Tibial nerve (tissue), 4 donors: ENCODE measurements around the gene IRAK1. TPM values are rescaled to one million over a fixed set of nuclear protein-coding genes. Genes with fewer than 3 reads are reported as not detected.

Source experiments
- DNase-seq, 2 donors: peaks; one replicate each; pipeline ENCODE4 v3.0.0-alpha.2; 2019; ENCODE audit warnings: low spot score in 2 of 2
- H3K27ac ChIP-seq, 4 donors: fragments of 200-600 bp; sonication (generic) in 3 of 4; one replicate each; pipeline ENCODE4 v1.5.1; 2017 to 2019; ENCODE audit warnings: mild to moderate bottlenecking in 1 of 4
- H3K27me3 ChIP-seq, 2 donors: fragments of 200-600 bp; sonication (generic) in 1 of 2; one replicate each; pipeline versions ENCODE4 v1.5.1 to v1.6.0; 2017 to 2019
- H3K36me3 ChIP-seq, 3 donors: fragments of 200-600 bp; sonication (generic); one replicate each; pipeline ENCODE4 v1.5.1; 2018 to 2019
- H3K4me1 ChIP-seq, 4 donors: fragments of 200-600 bp; sonication (generic) in 3 of 4; one replicate each; pipeline ENCODE4 v1.5.1; 2017 to 2019
- H3K4me3 ChIP-seq, 4 donors: fragments of 200-600 bp; sonication (generic) in 3 of 4; one replicate each; pipeline ENCODE4 v1.5.1; 2017 to 2019; ENCODE audit warnings: mild to moderate bottlenecking in 1 of 4, moderate library complexity in 1 of 4
- H3K9me3 ChIP-seq, 4 donors: fragments of 200-600 bp; sonication (generic) in 3 of 4; one replicate each; pipeline ENCODE4 v1.5.1; 2017 to 2019
- CTCF ChIP-seq, 5 experiments: fragments of 200-600 bp in 3 of 5; fragments of 450-650 bp in 2 of 5; sonication (generic) in 3 of 5; IDR thresholded peaks; one replicate each; pipeline ENCODE4 v1.5.1; 2016 to 2019; ENCODE audit warnings: antibody characterized with exemption in 5 of 5, mild to moderate bottlenecking in 3 of 5, moderate library complexity in 2 of 5
- EP300 ChIP-seq, 2 donors: sonication (generic); formaldehyde crosslinking; IDR thresholded peaks; one replicate each; pipeline ENCODE4 v1.6.1; 2017; ENCODE audit warnings: antibody characterized with exemption in 2 of 2, mild to moderate bottlenecking in 1 of 2
- POLR2A ChIP-seq, 2 donors: fragments of 450-650 bp; IDR thresholded peaks; one replicate each; pipeline ENCODE4 v1.6.1; 2017; ENCODE audit warnings: antibody characterized with exemption in 2 of 2, mild to moderate bottlenecking in 2 of 2, moderate library complexity in 2 of 2
- WGBS, 2 donors: methylation state at CpG; one replicate each; pipeline ENCODE4 v1.1.5; 2018; 5-methylcytosine and 5-hydroxymethylcytosine counted together
- total RNA-seq, 4 donors: library from RNA; depleted of rRNA; stranded (reverse); fragments of >200 nt; gene quantifications; one replicate each; pipeline ENCODE4 v1.1.0, GENCODE V29; 2016

The IRAK1 gene
- total RNA-seq, 4 donors from 2014 or later: 50.7 to 127 (median 64.4) TPM

GRCh38 chrX:153973127-153974002, 46.3 kb downstream of the IRAK1 start:
- DNase-seq: no peak
- TF ChIP-seq EP300 (IDR thresholded peaks at IDR 0.05) (no peak), POLR2A (IDR thresholded peaks at IDR 0.05) (no peak), CTCF (IDR thresholded peaks at IDR 0.05) (no peak)
- Histone ChIP-seq H3K4me3 (peak overlapping the region; percentile 47 to 95 (median 56)), H3K4me1 (peaks cover 0 to 30% (median 12%) of the 10 kb centered on the region in 4 donors), H3K27ac (peak overlapping the region; percentile 91 to 98 (median 96)), H3K9me3 (no peaks in the 10 kb centered on the region), H3K27me3 (no peaks in the 10 kb centered on the region), H3K36me3 (no peaks in the 10 kb centered on the region)
- 15 to 48% methylated on average over 15 to 20 of the region's 20 CpGs for WGBS, 2 donors

GRCh38 chrX:153972368-153973126, 47.2 kb downstream of the IRAK1 start, which contains the start of gene TMEM187:
Gene TMEM187 (plus strand): TSS chrX:153972754. CDS start chrX:153982063, 9,309 bp downstream.
- Histone ChIP-seq H3K9me3 (no peaks in the 10 kb centered on the region), H3K27me3 (no peaks in the 10 kb centered on the region), H3K4me1 (peaks cover 0 to 38% (median 19%) of the 10 kb centered on the region in 4 donors), H3K36me3 (no peaks in the 10 kb centered on the region), H3K27ac (peak within 1 kb of the TSS; percentile 95 to 98 (median 97)), H3K4me3 (peak within 1 kb of the TSS; percentile 64 to 95 (median 78))
- WGBS, 2 donors: 0 to 10% methylated on average over 2 to 34 of the region's 103 CpGs
- TF ChIP-seq EP300 (IDR thresholded peaks at IDR 0.05): no peak
- TF ChIP-seq CTCF (IDR thresholded peaks at IDR 0.05): peak in 1 of 5 experiments; percentile 29
- peak; percentile 63 to 75 for TF ChIP-seq POLR2A (IDR thresholded peaks at IDR 0.05)
- peak; percentile 61 to 65 for DNase-seq

GRCh38 chrX:153971450-153972367, 48.0 kb downstream of the IRAK1 start, which contains the start of gene HCFC1:
Gene HCFC1 (minus strand): TSS chrX:153971818. CDS start chrX:153970840, 978 bp downstream.
- TF ChIP-seq CTCF (IDR thresholded peaks at IDR 0.05) (no peak), POLR2A (IDR thresholded peaks at IDR 0.05) (peak; percentile 20 to 29), EP300 (IDR thresholded peaks at IDR 0.05) (peak in 1 of 2 donors; percentile 63)
- Histone ChIP-seq H3K4me1 (peaks cover 0 to 46% (median 26%) of the 10 kb centered on the region in 4 donors), H3K9me3 (no peaks in the 10 kb centered on the region), H3K27ac (peak within 1 kb of the TSS; percentile 95 to 98 (median 97)), H3K27me3 (no peaks in the 10 kb centered on the region), H3K4me3 (peak within 1 kb of the TSS; percentile 64 to 95 (median 78)), H3K36me3 (no peaks in the 10 kb centered on the region)
- 19% methylated on average over 80 of the region's 96 CpGs; no CpG with 5 or more reads in 1 of the 2 donors for WGBS, 2 donors
- peak; percentile 79 to 85 for DNase-seq

GRCh38 chrX:153971124-153971449, 48.6 kb downstream of the IRAK1 start:
- peaks cover 0 to 53% (median 32%) of the 10 kb centered on the region in 4 donors for H3K4me1 ChIP-seq
- no peaks in the 10 kb centered on the region for H3K9me3 ChIP-seq
- peak; percentile 44 to 62 for TF ChIP-seq POLR2A (IDR thresholded peaks at IDR 0.05)
- TF ChIP-seq CTCF (IDR thresholded peaks at IDR 0.05): no peak
- peak in 1 of 2 donors; percentile 61 for TF ChIP-seq EP300 (IDR thresholded peaks at IDR 0.05)
- 14% methylated on average over 29 of the region's 34 CpGs; no CpG with 5 or more reads in 1 of the 2 donors for WGBS, 2 donors
- H3K4me3 ChIP-seq: peak overlapping the region; percentile 64 to 95 (median 78)
- peak overlapping the region; percentile 95 to 98 (median 97) for H3K27ac ChIP-seq
- DNase-seq: peak; percentile 61 to 70
- H3K27me3 ChIP-seq: no peaks in the 10 kb centered on the region
- no peaks in the 10 kb centered on the region for H3K36me3 ChIP-seq
